ENCODE data around the gene HYI.
"Not testable (repeated sequence)": the region's sequence is repeated elsewhere in the genome, so short reads cannot be mapped to it uniquely, and the experiment has no call there.

HYI gene

GRCh38 chr1:43426221-43426620, 27.5 kb downstream of the HYI start:
- no peak for DNase-seq

- DNase-seq: peak; percentile 8
These were observed 28.7 kb downstream of the HYI start for GRCh38 chr1:43425045-43425444.

DNA sequence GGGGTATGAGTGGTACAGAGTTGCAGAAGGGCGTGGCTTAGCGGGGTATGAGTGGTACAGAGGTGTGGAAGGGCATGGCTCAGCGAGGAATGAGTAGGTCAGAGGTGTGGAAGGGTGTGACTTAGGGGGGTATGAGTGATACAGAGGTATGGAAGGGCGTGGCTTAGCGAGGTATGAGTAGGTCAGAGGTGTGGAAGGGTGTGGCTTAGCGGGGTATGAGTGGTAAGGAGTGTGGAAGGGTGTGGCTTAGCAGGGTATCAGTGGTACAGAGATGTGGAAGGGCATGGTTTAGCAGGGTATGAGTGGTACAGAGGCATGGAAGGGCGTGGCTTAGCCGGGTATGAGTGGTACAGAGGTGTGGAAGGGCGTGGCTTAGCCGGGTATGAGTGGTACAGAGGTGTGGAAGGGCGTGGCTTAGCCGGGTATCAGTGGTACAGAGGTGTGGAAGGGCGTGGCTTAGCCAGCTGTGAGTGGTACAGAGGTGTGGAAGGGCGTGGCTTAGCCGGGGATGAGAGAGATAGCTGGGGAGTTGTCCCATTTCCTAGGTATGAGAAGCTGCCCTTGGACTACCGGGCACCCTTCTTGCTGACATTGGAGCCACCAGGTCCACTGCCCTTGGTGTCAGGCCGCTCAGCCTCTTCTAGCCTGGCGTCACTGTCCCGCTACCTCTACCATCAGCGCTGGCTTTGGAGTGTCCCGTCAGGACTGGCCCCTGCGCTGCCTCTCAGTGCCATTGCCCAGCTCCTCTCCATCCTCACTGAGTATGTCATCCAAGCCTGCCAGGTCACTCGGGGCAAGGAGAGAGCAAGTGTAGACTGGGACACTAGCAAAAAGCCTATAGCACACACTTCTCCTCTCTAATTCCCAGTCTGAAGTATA, 29.8 kb downstream of the HYI start:
- DNase-seq: no peak

- no peak for DNase-seq
These were observed 30.6 kb downstream of the HYI start for GRCh38 chr1:43422995-43423671.

DNA sequence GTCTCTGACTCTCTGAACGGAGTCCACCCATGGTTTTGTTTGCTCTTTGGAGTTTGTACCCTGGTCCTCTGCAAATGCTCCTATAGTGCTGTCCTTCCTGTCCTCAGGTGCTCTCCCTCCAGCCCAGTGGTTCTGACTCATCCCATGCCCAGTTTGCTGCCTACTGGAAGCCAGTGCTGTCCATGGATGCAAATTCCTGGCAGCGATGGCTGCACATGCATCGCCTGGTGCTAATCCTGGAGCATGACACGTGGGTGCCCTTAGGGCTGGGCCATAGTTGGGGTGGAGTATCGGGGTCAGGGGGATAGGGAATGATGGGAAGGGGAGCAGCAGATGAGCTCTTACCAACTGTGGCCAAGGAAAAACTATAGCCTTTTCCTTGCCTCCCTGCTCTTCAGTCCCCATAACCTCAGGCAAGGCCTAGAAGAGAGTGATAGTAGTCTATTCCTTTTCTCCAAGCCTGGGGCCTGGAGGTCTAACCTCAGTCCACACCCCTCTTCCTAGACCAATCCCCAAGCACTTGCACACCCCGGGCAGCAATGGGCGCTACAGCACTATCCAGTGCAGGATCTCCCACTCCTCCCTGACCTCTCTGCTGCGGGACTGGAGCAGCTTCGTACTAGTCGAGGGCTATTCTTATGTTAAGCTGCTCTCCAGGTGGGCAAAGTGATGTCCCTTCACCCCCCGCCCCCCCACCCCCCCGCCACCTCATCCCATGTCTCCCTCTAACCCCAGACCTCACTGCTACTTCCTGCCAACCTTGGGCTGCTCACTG, 31.6 kb downstream of the HYI start:
- DNase-seq: no peak

DNA sequence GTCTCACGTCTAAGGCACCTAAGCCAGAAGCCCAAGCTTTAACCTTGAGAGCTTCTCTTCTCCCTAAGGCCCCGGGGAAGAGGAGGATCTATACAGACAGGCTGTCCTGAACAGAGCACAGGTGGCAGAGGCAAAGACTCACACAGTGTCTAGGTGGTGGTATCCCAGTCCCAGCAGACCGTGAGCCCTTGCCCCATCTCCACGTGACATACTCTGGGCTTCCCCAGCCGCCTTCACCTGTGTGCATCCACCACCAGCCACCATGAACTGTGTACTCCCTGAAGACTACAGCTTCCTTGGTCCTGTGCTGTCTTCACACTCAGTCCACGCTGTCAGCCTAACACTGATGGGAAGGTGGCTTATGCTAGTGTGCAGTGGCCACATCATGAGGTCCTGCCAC, 32.3 kb downstream of the HYI start:
- no peak for DNase-seq

- DNase-seq: no peak
These were observed 32.9 kb downstream of the HYI start for GRCh38 chr1:43420874-43421273.

DNA sequence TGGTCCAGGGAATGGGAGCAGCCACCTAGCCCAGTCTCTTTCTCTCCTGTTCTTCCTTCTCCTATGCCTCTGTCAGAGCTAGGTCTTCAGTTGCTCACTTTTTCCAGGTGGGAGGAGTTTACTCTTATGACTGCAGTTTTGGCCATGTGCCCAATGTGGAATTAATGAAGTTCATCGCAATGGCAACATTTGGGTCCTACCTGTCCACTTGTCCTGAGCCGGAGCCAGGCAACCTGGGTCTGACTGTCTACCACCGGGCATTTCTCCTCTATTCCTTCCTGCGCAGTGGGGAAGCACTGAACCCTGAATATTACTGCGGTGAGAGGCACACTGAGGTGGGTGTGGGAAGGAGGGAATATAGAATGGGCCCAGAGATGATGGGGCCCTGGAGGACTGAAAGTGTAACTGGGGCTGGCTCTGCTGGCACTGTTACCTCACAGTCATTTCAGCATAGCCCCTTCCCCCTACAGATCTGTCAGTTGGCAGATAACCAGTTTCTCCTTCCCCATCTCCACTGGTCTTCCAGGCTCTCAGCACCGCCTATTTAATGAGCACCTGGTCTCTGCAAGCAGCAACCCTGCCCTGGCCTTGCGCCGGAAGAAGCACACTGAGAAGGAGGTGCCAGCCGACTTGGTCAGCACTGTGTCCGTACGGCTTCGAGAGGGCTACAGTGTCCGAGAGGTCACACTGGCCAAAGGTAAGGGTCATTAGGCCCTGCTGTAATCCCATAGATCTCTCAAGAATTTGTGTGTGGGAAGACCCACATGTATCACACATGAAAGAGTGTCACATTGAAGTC, 33.9 kb downstream of the HYI start:
- no peak for DNase-seq

GRCh38 chr1:43418858-43419257, 34.9 kb downstream of the HYI start:
- DNase-seq: no peak

DNA sequence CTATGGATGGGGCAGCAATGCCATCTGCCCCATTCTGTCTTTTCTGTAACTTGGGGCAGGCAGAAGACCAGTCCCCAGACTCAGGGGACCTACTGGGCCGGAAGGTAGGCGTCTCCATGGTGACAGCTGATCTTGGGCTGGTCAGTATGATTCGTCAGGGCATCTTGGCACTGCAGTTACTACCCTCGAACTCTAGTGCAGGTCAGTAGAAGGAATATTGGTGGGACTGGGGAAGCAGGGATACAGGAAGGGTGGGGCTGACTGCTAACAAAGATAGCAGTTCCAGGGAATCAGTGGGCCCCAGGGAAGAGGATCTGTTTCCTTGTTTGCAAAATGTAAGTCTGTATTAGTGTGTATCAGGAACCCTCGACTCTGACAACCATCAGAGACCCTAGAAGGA, 37.8 kb downstream of the HYI start:
- no peak for DNase-seq

DNA sequence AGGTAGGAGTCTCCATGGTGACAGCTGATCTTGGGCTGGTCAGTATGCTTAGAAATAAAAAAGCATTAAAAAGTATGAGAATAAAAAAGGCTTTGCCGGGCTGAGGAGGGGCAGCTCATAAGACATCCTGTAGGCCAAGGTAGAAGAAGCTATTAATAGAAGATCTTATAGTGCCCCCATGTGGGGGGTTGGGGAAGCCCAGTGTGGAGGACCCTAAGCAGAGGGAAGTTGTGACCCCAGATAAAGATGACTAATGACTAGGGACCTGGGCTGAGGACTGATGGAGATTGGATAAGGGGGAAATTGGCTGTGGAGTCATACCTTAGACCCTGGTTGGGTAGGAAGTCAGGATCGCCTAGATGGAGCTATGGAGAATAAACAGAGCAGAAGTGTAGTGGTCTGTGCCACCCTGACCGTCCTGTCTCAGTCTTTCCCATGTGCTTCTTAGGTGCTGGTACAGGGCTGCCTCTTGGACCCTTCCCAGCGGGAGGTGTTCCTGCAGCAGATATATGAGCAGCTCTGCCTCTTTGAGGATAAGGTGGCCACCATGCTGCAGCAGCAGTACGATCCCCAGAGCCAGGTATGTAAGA, 39.0 kb downstream of the HYI start:
- DNase-seq: peak; percentile 49

DNA sequence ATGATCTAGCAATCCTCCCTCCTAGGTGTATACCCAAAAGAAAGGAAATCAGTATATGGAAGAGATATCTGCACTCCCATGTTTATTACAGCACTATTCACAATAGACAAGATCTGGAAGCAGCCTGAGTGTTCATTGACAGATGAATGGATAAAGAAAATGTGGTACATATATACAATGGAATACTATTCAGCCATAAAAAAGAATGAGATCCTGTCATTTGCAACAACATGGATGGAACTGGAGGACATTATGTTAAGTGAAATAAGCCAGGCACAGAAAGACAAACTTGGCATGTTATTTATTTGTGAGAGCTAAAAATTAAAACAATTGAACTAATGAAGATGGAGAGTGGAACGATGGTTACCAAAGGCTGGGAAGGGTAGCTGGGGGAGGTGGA, 40.3 kb downstream of the HYI start:
- not testable (repeated sequence) for DNase-seq

DNA sequence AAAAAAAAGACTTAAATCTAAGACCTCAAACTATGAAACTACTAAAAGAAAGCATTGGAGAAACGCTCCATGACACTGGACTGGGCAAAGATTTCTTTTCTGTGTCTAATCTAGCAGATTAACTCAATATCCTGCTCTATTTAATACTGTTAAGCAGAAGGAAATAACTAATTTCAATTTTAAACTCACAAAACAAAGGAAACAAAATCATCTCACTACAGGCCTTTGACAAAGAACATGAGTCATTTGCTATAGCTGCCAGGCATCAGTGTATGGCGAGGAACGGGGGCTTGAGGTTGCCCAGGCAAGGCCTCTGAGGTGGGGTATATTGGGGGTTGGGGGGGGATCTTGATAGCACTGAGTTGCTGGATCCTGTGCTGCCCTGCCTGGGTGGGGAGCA, 43.2 kb downstream of the HYI start:
- no peak for DNase-seq

- no peak for DNase-seq
These were observed 47.9 kb downstream of the HYI start for GRCh38 chr1:43405876-43406234.

DNA sequence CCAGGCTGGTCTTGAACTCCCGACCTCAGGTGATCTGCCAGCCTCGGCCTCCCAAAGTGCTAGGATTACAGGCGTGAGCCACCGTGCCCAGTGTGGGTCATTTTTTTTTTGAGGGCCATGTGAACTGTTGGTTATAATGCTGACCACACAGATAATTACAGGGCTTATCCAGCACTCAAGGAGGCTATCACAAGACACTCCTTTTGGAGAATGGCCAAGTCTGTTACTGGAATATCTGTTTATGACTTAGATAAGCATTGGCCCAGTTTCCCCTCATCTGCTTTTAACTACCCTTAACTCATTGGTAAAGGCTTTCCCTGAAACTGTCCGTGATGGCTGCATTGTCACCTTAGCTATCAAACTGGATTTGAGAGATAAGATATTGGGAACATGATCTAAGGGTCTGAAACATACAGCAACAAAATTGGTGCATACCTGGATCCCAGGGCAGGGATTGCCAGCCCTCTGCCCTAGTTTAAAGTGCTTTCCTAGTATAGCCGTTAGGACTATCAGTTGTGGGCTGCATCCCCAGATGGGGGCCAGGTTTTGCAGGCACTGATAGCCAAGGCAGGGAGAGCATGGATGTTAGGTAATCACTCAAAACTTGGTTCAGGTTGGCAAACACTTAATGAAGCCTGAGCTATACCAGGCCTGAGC, 48.4 kb downstream of the HYI start:
- no peak for DNase-seq

- DNase-seq: no peak
These were observed 49.4 kb downstream of the HYI start for GRCh38 chr1:43404353-43404752.

GRCh38 chr1:43402089-43402865, 51.5 kb downstream of the HYI start:
- DNase-seq: no peak
